Pons (tissue), 1 donor: Measurements from ENCODE around the gene RRAS2.
"Not testable (repeated sequence)": the region's sequence is repeated elsewhere in the genome, so short reads cannot be mapped to it uniquely, and the experiment has no call there.

ENCODE experiments used
- DNase-seq: peaks from one replicate; pipeline ENCODE4 v3.0.0-alpha.2; 2016; ENCODE audit warnings: low spot score

RRAS2 gene

GRCh38 chr11:14358729-14359439 is at the start of gene RRAS2:
TSS of gene RRAS2 (minus strand) at chr11:14359183. CDS start at chr11:14358870, 313 bp downstream.
- DNase-seq: peak; percentile 17

DNA sequence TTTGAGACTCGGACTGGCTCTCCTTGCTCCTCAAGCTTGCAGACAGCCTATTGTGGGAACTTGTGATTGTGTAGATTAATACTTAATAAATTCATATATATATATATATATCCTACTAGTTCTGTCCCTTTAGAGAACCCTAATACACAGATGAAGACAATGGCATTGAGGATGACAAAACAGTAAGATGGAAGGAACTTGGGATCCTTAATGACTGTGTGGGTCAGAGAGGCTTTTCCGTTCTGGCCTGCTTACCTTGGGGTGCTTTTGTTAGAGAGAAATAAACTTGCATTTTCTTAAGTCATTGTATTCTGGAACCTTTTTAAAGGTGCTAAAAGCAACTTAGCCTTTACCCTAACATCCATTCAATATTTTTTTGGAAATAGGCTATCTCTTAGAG is 49.6 kb upstream of the RRAS2 start:
- DNase-seq: no peak

DNA sequence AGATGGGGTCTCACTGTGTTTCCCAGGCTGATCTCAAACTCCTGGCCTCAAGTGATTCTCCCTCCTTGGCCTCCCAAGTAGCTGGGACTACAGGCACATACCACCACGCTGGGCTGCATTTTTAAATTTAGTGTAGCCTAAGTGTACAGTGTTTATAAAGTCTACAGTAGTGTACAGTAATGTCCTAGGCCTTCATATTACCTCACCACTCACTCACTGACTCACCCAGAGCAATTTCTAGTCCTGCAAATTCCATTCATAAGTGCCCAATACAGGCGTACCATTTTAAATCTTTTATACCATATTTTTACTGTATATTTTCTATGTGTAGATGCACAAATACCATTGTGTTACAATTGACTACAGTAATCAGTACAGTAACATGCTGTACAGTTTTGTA is 47.1 kb upstream of the RRAS2 start:
- DNase-seq: not testable (repeated sequence)

DNA sequence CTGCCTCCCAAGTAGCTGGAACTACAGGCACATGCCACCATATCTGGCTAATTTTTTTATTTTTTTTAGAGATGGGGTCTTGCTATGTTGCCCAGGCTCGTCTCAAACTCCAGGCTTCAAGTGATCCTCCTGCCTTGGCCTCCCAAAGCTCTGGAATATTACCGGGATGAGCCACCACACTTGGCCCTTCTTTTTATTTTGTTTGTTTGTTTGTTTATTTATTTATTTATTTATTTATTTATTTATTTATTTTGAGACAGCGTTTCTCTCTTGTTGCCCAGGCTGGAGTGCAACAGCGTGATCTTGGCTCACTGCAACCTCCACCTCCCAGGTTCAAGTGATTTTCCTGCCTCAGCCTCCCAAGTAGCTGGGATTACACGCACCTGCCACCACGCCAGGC is 44.5 kb upstream of the RRAS2 start:
- DNase-seq: not testable (repeated sequence)

GRCh38 chr11:14399087-14399486 is 40.1 kb upstream of the RRAS2 start:
- DNase-seq: no peak

DNA sequence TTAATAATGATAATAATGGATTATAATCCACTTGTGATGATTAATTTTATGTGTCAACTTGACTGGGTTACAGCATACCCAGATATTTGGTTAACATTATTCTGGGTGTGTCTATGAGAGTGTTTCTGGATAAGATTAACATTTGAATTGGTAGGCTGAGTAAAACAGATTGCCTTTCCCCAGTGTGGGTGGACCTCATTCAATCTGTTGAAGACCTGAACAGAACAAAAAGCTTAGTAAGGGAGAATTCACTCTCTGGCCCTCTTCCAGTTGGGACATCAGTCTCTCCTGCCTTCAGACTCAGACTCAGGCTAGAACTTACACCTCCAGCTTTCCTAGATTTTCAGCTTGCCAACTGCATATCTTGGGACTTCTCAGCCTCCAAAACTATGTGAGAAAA is 37.3 kb upstream of the RRAS2 start:
- DNase-seq: no peak

DNA sequence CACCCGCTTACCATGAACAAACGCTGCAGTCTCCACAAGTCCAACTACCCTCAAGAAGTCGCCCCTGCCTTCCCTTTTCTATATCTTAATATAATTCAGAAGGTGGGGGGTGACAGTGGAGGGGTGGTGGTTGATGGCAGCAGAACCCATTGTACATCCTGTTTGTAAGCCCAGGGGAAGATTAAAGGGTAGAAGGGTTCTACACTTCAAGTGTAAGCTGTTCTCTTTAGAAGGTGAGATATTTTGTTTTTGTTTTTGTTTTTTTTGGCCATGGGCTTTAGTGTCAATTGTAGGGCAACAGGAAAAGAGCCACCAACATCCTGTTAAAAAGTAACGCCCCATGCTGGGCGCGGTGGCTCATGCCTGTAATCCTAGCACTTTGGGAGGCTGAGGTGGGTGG is 34.9 kb upstream of the RRAS2 start:
- DNase-seq: no peak

DNA sequence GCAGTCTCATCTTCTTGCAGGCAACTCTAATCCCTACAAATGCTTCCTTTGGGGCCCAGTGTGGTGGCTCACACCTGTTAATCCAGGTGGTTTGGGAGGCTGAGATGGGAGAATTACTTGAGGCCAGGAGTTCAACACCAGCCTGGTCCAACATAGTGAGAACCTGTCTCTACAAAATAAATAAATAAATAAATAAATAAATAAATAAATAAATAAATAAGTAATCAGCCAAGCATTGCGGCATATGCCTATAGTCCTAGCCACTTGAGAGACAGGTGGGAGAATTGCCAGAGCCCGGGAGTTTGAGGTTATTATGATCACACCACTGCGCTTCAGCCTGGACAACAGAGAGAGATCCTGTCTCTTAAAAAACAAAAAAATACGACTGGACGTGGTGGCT is 34.1 kb upstream of the RRAS2 start:
- DNase-seq: no peak

DNA sequence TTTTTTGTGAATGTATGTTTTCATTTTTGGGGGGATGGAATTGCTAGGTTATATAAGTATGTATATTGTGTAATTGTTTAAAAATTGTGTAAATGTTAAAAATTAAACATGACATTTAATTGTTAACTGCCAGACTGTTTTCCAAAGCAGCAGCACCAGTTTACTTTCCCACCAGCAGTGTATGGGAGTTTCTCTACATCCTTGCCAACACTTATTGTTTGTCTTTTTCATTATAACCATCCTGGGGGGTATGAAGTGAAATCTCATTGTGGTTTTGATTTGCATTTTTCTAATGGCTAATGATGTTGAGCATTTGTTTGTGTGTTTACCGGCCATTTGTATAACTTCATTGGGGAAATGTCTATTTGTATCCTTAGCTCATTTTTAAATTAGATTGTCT is 31.7 kb upstream of the RRAS2 start:
- no peak for DNase-seq

- DNase-seq: no peak
Observed at GRCh38 chr11:14388352-14388751, 29.4 kb upstream of the RRAS2 start.

DNA sequence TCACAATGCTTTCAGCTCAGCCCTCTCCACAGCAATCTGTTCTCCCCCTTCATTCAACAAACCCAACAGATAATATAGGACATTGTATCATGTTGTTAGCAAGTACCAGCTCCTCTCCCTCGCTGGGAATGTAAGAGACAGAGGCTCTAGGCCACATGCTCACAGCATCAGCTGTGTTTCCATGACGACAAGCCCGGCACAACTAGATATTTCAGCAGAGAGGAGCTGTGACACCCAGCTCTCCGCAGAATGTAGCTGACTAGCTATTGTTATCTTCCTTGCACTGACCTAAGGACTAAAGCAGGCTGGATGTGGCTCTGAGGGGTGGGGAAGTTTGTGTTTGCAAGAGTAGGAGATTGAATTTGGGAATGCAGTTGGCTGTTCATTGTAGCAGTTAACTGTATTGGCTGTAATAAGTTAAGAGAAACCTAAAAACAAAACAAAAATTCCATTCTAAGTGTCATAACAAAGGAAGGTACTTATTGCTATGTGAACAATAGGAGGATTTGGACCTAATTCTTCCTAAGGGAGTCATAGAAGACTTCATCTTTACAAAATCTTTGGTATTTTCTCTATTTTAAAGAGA is 28.0 kb upstream of the RRAS2 start:
- DNase-seq: peak; percentile 96

DNA sequence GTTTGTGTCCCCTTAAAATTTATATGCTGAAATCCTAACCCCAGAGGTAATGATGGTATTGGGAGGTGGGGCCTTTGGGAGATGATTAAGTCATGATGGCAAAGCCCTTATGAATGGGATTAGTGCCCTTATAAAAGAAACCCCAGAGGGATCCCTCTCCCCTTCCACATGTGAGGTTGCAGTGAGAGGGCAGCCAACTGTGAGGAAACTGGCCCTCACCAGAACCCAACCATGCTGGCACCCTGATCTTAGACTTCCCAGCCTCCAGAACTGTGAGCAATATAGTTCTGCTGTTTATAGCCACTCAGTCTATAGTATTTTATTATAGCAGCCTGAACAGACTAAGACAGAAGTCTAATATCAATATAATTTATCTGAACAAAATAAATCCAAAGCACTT is 27.1 kb upstream of the RRAS2 start:
- no peak for DNase-seq

DNA sequence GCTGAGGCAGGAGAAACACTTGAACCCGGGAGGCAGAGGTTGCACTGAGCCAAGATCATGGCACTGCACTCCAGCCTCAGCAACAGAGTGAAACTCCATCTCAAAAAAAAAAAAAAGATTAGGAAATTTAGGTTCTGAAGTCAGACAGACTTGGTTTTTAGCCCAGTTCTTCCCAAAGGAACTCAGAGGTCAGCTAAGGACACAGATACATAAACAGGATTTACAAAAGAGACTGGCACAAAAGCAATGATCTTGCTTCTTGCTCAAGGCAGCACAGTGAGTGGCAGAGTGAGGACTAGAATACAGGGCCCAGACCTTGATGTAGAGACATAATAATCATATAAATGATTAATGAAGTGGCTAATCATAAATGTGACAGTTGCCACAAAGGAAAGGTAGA is 25.4 kb upstream of the RRAS2 start:
- no peak for DNase-seq

DNA sequence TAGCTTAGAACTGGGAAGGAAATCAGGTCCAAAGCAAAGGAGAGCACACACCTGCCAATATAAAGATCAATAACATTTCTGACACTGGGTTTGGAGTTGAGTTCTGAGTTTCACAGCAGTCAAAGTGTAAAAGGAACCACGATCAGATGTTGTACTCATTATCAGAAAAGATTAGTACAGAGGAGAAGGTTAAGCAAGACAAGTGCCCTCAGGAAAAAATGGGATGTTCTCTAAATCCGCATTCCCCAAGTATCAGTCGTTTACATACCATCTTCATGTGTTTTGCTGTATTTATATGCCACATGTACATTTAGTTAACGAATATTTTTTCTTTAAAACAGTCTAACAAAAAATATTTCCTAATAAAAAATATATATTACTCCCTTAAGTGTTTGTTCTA is 23.0 kb upstream of the RRAS2 start:
- DNase-seq: no peak

- peak; percentile 24 for DNase-seq
Observed at GRCh38 chr11:14380947-14381561, 22.1 kb upstream of the RRAS2 start.

DNA sequence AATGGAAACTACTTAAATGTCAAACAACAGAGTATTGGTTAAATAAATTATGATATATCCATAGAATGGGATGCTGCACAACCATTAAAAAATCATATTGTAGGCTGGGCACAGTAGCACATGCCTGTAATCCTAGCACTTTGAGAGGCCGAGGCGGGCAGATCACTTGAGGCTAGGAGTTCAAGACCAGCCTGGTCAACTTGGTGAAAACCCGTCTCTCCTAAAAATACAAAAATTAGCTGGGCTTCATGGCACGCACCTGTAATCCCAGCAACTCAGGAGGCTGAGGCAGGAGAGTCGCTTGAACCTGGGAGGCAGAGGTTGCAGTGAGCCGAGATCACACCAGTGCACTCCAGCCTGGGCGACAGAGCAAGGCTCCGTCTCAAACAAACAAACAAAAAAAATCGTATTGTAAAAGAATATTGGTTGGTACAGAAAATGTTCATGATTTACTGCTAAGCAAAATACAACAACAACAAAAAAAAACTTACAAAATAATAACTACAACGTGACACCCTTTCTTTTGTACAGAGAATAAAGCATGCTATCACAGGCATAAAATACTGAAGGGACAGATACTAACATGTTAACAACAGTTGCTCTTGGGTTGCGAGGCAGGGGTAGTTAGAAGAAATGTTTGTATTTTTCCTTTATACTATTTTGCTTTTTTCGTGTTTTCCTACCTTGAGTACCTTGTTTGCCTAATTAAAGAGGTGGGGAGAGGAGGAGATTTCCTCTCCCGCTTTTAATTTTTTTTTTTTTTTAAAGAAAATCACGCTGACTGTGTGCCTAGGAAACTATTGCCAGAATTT is 21.3 kb upstream of the RRAS2 start:
- DNase-seq: no peak

GRCh38 chr11:14378171-14378570 is 19.2 kb upstream of the RRAS2 start:
- DNase-seq: no peak

DNA sequence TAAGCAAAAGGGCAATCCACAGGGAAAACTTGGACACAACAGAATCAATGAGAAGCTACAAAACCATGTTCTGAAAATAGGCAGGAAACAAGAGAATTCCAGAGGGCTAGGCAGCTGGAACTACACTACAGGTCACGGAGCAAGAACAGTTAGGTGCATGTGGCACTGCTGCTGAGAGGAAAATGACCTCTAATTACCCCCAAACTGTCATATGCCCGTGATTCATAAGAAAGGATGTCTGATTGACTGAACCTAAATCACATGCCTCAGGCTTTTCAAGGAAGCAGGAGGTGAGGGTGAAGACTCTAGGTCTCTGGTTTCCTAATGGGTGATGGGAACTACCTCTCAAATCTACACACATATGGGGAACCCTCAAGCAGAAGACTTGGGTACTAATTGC is 17.9 kb upstream of the RRAS2 start:
- no peak for DNase-seq

- no peak for DNase-seq
Observed at GRCh38 chr11:14374922-14375830, 16.2 kb upstream of the RRAS2 start.

GRCh38 chr11:14373941-14374646 is 15.1 kb upstream of the RRAS2 start:
- peak; percentile 25 for DNase-seq

GRCh38 chr11:14372011-14372410 is 13.0 kb upstream of the RRAS2 start:
- DNase-seq: no peak
